Right lobe of liver (tissue), 6 donors: Measurements from ENCODE around the gene H3-3A. TPM values are rescaled to one million over a fixed set of nuclear protein-coding genes. Genes with fewer than 3 reads are reported as not detected.
"Not testable (repeated sequence)": the region's sequence is repeated elsewhere in the genome, so short reads cannot be mapped to it uniquely, and the experiment has no call there.

Experiments used
- ATAC-seq, 4 donors: fragments of 200-7000 bp; cut with Tn5 transposase; one replicate each; pipeline ENCODE4 v1.9.1; 2020; ENCODE audit warnings: mild to moderate bottlenecking in 4 of 4, moderate library complexity in 4 of 4
- DNase-seq, 3 donors: peaks; one replicate each; pipeline ENCODE4 v3.0.0-alpha.2; 2020
- H3K27ac ChIP-seq, 3 donors: fragments of 200-600 bp; one replicate each; pipeline ENCODE4 v1.8.0; 2022
- H3K27me3 ChIP-seq, 2 donors: fragments of 200-600 bp; one replicate each; pipeline ENCODE4 v1.8.0; 2022
- H3K36me3 ChIP-seq, 4 donors: fragments of 200-600 bp; sonication (generic) in 1 of 4; one replicate each; pipeline versions ENCODE4 v1.5.1 to v1.8.0; 2017 to 2022; ENCODE audit warnings: control low read depth in 1 of 4
- H3K4me1 ChIP-seq, 4 donors: fragments of 200-600 bp; sonication (generic) in 1 of 4; one replicate each; pipeline versions ENCODE4 v1.5.1 to v1.8.0; 2017 to 2022; ENCODE audit warnings: control low read depth in 1 of 4
- H3K4me3 ChIP-seq, 3 donors: fragments of 200-600 bp; one replicate each; pipeline ENCODE4 v1.8.0; 2022
- H3K9me3 ChIP-seq, 4 donors: fragments of 200-600 bp; sonication (generic) in 1 of 4; one replicate each; pipeline versions ENCODE4 v1.5.1 to v1.8.0; 2017 to 2022; ENCODE audit warnings: control low read depth in 1 of 4
- POLR2A ChIP-seq: fragments of 450-650 bp; IDR thresholded peaks from one replicate; pipeline ENCODE4 v1.6.1; 2017; ENCODE audit warnings: antibody characterized with exemption, mild to moderate bottlenecking
- WGBS: methylation state at CpG from one replicate; pipeline ENCODE4 v1.1.6; 2018; ENCODE audit warnings: low coverage, low lambda C conversion rate; ENCODE audit not compliant: insufficient coverage; ENCODE audit errors: missing lambda C conversion rate; 5-methylcytosine and 5-hydroxymethylcytosine counted together
- intact Hi-C, 2 donors: fragments of 100-400 bp; cut with DNase I; formaldehyde crosslinking; loops; one replicate each; pipeline versions ENCODE4 v1.11.2 to v1.14.1; 2022
- total RNA-seq, 6 experiments: library from RNA; depleted of rRNA in 2 of 6; stranded (reverse); fragments of >200 nt in 2 of 6; fragmentation: NEBNext Ultra II Directional in 3 of 6; extraction: Animal tissue kit (Norgen Biotek cat#: 25700) in 3 of 6; gene quantifications; one replicate each; pipeline versions ENCODE4 v1.1.0 to v1.2.4, GENCODE V29; 2016 to 2023
- TF ChIP-seq, protein P1 (sequence below), 4 donors: fragments of 200-600 bp in 3 of 4; fragments of 450-650 bp in 1 of 4; IDR thresholded peaks; one replicate each; pipeline versions ENCODE4 v1.5.1 to v1.8.0; 2016 to 2022; ENCODE audit warnings: antibody characterized with exemption in 4 of 4, mild to moderate bottlenecking in 2 of 4
- donor health status: DM: no; HTN: yes; CAD: no.
- donor health status: DM: no; HTN: no; CAD: no.
- donor health status: DM: no; HTN: no; CAD: no.
- donor health status: DM: no; HTN: yes; CAD: no.
- donor health status: DM: no; HTN: yes; CAD: no.

H3-3A gene
- total RNA-seq, 6 experiments from 2014 or later: 132 to 185 (median 156) TPM

DNA sequence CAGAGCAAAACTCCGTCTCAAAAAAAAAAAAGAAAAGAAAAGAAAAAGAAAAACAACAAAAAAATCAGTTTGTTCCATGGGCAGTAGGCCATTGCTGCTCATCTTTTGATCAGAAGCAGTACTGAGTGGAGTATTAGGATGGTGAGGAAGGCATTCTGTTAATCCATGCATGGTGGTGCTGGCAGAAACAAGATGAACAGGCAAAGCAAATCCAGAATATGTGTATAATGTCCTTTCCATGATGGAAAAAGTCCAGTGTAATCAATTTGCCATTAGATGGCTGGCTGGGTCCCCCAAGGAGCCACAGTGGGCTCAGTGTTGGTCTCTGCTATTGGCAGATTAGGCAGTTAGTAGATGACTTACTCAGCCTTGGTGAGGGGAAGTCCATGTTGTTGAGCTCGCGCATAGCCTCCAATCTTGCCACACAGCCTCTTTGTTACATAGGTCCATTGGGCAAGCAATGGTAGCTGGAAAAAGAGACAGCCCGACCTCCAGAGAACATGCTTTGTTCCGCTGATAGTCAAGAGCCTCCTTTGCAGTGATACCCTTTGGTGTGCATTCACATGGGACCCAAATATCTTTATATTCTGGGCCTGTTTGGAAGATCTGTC lies 23.3 kb downstream of the H3-3A start:
- H3K36me3 ChIP-seq: no peaks in the 10 kb centered on the region
- ATAC-seq (no peak), DNase-seq (no peak)
- H3K4me1 ChIP-seq: peaks cover 0 to 4% (median 0%) of the 10 kb centered on the region in 4 donors
- no peaks in the 10 kb centered on the region for H3K9me3 ChIP-seq
- H3K27ac ChIP-seq: no peak overlapping the region
- no peak for TF ChIP-seq POLR2A
- TF ChIP-seq, protein P1, sequence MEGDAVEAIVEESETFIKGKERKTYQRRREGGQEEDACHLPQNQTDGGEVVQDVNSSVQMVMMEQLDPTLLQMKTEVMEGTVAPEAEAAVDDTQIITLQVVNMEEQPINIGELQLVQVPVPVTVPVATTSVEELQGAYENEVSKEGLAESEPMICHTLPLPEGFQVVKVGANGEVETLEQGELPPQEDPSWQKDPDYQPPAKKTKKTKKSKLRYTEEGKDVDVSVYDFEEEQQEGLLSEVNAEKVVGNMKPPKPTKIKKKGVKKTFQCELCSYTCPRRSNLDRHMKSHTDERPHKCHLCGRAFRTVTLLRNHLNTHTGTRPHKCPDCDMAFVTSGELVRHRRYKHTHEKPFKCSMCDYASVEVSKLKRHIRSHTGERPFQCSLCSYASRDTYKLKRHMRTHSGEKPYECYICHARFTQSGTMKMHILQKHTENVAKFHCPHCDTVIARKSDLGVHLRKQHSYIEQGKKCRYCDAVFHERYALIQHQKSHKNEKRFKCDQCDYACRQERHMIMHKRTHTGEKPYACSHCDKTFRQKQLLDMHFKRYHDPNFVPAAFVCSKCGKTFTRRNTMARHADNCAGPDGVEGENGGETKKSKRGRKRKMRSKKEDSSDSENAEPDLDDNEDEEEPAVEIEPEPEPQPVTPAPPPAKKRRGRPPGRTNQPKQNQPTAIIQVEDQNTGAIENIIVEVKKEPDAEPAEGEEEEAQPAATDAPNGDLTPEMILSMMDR (IDR thresholded peaks at IDR 0.05): no peak
- H3K27me3 ChIP-seq: no peaks in the 10 kb centered on the region
- H3K4me3 ChIP-seq: no peak overlapping the region
- WGBS: no CpG with 5 or more reads among the region's 5 CpGs
- intact Hi-C loops: no loop called here

GRCh38 chr1:226086776-226087175 lies 24.3 kb downstream of the H3-3A start:
- no peak overlapping the region for H3K4me3 ChIP-seq
- H3K27me3 ChIP-seq: no peaks in the 10 kb centered on the region
- intact Hi-C loops: no loop called here
- H3K4me1 ChIP-seq: peaks cover 0 to 4% (median 0%) of the 10 kb centered on the region in 4 donors
- no peak overlapping the region for H3K27ac ChIP-seq
- ATAC-seq (no peak), DNase-seq (no peak)
- WGBS: 86% methylated on average over 7 of the region's 17 CpGs
- no peak for TF ChIP-seq POLR2A
- TF ChIP-seq, protein P1 (IDR thresholded peaks at IDR 0.05): no peak
- no peaks in the 10 kb centered on the region for H3K9me3 ChIP-seq
- no peaks in the 10 kb centered on the region for H3K36me3 ChIP-seq

DNA sequence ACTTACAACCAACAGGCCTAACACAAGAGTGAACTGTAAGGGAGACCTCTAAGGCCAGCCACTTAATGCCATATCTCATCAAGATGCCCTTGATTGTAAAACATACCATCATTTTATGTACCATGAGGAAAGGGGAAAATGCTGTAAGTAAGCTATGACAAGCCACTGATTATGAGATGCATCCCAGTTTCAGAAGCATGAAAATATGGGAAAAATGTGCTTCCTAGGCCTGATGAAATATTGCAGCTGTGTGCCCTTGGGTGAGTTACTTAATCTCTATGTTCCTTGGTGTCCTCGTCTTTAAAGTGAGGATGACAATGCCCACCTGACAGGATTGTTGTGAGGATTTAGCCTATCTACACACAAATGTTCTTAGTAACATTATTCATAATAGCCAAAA lies 28.9 kb downstream of the H3-3A start:
- no peak overlapping the region for H3K27ac ChIP-seq
- no peaks in the 10 kb centered on the region for H3K9me3 ChIP-seq
- no peak for ATAC-seq
- H3K36me3 ChIP-seq: no peaks in the 10 kb centered on the region
- H3K4me3 ChIP-seq: no peak overlapping the region
- intact Hi-C loops: no loop called here
- H3K27me3 ChIP-seq: no peaks in the 10 kb centered on the region
- DNase-seq: no peak
- H3K4me1 ChIP-seq: no peaks in the 10 kb centered on the region
- TF ChIP-seq, protein P1 (IDR thresholded peaks at IDR 0.05): no peak
- no peak for TF ChIP-seq POLR2A
- 77% methylated on average over 1 of the region's 1 CpG for WGBS

DNA sequence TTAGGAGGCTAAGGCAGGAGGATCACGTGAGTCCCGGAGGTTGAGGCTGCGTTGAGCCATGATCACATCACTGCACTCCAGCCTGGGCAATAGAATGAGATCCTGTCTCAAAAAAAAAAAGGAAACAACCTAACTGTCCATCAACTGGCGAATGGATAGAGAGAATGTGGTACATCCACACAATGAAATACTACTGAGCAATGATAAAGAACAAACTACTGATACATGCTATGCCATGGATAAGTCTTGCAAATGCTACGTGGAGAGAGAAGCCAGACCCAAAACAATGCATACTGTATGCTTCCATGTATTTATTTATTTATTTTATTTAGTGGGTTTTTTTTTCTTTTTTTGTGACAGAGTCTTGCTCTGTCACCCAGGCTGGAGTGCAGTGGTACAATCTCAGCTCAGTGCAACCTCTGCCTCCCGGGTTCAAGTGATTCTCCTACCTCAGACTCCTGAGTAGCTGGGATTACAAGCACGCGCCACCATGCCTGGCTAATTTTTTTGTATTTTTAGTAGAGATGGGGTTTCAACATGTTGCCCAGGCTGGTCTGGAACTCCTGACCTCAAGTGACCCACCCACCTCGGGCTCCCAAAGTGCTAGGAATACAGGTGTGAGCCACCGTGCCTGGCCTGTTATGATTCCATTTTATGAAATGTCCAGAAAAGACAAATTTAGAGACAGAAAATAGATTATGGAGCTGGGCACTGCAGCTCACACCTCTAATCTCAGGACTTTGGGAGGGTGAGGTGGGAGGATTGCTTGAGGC lies 29.7 kb downstream of the H3-3A start:
- DNase-seq, intact Hi-C loops, H3K4me1 ChIP-seq, ATAC-seq, H3K9me3 ChIP-seq, H3K27ac ChIP-seq, H3K27me3 ChIP-seq, H3K36me3 ChIP-seq, H3K4me3 ChIP-seq: not testable (repeated sequence)
- 79% methylated on average over 8 of the region's 10 CpGs for WGBS

GRCh38 chr1:226092965-226093364 lies 30.4 kb downstream of the H3-3A start:
- Histone ChIP-seq H3K4me1 (no peaks in the 10 kb centered on the region), H3K9me3 (no peaks in the 10 kb centered on the region), H3K36me3 (no peaks in the 10 kb centered on the region), H3K4me3 (no peak overlapping the region), H3K27ac (no peak overlapping the region), H3K27me3 (no peaks in the 10 kb centered on the region)
- DNase-seq (no peak), ATAC-seq (no peak)
- TF ChIP-seq, protein P1 (IDR thresholded peaks at IDR 0.05): no peak
- no peak for TF ChIP-seq POLR2A
- intact Hi-C loops: no loop called here
- 38% methylated on average over 2 of the region's 3 CpGs for WGBS
